GM12875 (cell line): ENCODE results near the gene AK8.

Source experiments
- H3K4me3 ChIP-seq: one replicate; pipeline ENCODE4 v1.5.1; 2011; ENCODE audit warnings: low read depth, low read length, control low read depth
- TF ChIP-seq, protein P1 (sequence below): IDR thresholded peaks from 2 replicates; pipeline ENCODE4 v1.5.1; 2011; ENCODE audit warnings: low read depth, mild to moderate bottlenecking, control low read depth, inconsistent platforms, low read length, moderate library complexity, borderline replicate concordance; ENCODE audit not compliant: insufficient read depth

AK8 gene

DNA sequence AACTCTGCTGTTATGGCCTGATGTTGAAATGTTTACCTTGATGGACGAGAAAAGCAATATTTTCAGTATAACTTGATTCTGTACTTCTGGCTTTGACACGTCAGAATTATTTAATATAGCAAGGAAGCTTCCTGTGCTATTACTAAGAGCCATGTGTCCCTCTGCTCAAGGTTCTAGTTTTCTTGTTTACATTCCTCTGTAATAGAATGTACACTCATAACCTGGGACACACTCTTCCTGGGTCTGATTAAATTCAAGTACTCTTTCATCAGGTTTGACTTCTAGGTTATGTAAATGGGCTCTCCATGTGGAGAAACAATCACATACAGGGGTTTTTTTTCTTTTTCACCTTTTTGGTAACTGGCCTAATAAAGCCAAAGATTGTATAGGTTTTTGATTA, 174.7 kb downstream of the AK8 start:
- TF ChIP-seq, protein P1, sequence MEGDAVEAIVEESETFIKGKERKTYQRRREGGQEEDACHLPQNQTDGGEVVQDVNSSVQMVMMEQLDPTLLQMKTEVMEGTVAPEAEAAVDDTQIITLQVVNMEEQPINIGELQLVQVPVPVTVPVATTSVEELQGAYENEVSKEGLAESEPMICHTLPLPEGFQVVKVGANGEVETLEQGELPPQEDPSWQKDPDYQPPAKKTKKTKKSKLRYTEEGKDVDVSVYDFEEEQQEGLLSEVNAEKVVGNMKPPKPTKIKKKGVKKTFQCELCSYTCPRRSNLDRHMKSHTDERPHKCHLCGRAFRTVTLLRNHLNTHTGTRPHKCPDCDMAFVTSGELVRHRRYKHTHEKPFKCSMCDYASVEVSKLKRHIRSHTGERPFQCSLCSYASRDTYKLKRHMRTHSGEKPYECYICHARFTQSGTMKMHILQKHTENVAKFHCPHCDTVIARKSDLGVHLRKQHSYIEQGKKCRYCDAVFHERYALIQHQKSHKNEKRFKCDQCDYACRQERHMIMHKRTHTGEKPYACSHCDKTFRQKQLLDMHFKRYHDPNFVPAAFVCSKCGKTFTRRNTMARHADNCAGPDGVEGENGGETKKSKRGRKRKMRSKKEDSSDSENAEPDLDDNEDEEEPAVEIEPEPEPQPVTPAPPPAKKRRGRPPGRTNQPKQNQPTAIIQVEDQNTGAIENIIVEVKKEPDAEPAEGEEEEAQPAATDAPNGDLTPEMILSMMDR, result no peak
- no peak overlapping the region for H3K4me3 ChIP-seq

DNA sequence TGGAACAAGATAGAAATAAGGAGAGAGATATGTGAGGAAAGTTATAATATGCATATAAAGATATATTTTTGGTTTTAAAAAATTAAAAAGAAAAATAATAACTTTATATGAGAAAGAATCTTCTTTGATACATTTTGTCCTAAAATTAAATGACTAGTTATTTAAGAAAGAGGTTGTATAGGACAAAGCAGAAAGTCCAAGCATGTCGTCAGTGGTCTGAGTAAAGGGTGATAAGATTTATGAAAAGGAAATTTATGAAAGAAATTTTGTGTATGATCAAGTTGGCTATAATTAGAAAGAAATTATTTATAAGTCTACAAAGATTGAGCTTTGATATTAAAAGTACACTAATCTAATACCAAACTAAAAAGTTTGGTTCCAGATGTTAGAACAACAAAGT, 175.8 kb downstream of the AK8 start:
- TF ChIP-seq, protein P1, result no peak
- no peak overlapping the region for H3K4me3 ChIP-seq

DNA sequence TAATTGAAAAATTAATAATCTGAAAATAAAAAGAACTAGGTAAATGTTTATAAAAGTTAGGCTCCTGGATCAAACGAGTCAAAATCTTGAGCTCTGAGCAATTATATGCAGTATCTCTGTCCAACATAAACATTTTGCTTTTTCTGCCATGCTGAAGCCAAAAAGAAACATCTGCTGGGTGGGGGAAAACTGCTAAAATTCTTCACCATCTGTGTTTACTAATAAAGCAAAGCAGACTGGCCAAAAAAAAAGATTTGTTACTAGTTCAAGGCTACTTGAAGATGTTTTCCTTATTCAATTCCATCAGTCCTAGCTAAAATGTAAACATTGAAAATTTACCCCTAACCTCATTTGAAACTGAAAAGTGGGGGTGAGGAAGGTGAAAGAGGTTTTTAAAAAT, 178.1 kb downstream of the AK8 start:
- TF ChIP-seq, protein P1, result no peak
- H3K4me3 ChIP-seq, result no peak overlapping the region

DNA sequence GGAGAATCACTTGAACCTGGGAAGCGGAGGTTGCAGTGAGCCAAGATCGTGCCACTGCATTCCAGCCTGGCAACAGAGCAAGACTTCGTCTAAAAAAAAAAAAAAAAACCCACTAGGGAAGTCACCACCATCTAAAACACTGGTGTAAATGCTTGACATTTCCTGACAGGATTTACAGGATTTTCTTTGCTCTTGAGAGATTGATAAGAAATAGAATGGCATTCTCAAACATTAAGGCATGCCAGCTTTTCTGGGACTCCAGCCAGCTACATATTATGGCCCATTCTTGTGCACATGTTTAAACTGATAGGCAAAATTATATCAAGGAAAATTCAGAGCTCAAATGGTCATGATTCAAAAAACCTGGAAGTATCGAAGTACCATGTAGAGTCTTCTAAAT, 179.1 kb downstream of the AK8 start:
- TF ChIP-seq, protein P1, result no peak
- H3K4me3 ChIP-seq, result no peak overlapping the region

DNA sequence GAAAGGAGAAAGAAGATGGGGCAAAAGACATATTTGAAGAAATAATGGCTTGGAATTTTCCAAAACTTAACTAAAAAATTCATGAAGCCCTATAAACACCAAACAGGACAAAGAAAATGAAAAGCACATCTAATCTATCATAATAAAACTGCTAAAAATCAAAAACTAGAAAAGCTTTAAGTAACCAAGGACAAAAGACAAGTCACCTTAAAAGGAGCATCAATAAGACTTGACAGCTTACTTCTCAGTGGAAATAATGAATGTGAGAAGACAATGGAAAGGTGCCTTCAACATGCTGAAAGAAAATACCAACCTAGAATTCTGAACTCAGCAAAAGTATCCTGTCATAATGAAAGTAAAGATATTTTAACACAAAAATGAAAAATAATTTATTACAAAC, 180.9 kb downstream of the AK8 start:
- H3K4me3 ChIP-seq, result no peak overlapping the region
- TF ChIP-seq, protein P1, result no peak

DNA sequence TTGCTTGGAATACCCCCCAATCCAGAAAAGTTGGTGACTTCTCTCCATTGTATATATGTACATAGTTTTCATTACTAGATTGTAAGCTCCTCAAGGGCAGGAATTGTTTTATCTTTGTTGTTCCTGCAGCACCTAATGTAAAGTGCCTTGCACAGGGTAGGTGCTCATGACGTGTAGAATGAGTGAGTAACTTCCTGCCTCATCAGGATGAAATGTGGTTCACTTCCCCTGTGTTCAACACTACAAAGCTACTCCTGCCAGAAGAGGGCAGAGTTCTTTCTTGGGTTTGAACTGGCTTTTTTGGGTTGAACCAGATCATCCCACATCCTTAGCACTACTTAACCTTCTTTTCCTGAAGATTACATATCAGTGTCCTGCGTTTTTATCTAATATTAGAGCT, 183.9 kb downstream of the AK8 start:
- TF ChIP-seq, protein P1, result no peak
- no peak overlapping the region for H3K4me3 ChIP-seq

DNA sequence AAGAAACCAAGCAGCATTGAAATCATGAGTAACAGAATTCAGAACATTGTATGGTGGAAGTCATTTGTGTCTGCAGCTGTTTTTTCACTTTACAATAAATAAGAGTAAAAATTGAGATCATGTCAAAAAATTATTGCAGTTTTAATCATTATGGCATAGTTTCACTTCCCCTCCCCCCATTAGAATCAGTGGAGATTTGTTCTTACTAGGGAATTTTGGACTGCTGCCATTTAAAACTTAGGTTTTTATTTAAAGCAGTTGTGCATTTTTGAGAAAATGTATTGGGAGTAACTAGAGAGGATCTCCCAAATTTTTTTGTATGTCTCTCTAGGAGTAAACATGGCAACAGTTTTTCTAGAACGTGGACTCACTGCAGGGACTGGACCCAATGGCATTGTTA, 187.4 kb downstream of the AK8 start:
- no peak overlapping the region for H3K4me3 ChIP-seq
- TF ChIP-seq, protein P1, result no peak
